Activated CD8-positive, alpha-beta memory T cell treated with anti-CD3 and anti-CD28 coated beads, Interleukin-2, amount 10 ng/mL, durations not matched to agents 7 days and 5 days (primary cell): ENCODE measurements around the gene ZFAND5. TPM values are rescaled to one million over a fixed set of nuclear protein-coding genes. Genes with fewer than 3 reads are reported as not detected.
A peak's percentile ranks its signal among the peaks of the same experiment; 100 is the strongest.

ENCODE experiments used
- ATAC-seq: fragments of 150-1000 bp; cut with Tn5 transposase; one replicate; pipeline ENCODE4 v1.10.0; 2021; ENCODE audit warnings: moderate library complexity
- CTCF ChIA-PET: fragments of 350-600 bp; sonication (Branson Sonifier 250); formaldehyde crosslinking; loops from one replicate; lab custom pipeline; 2021; ENCODE audit warnings: antibody characterized with exemption; lab: Charles Lee
- DNase-seq: peaks from one replicate; pipeline ENCODE4 v3.0.0-alpha.2; 2020
- H3K27ac Mint-ChIP-seq: one replicate; pipeline ENCODE4 v1.8.0; 2021; ENCODE audit warnings: mild to moderate bottlenecking, mixed read lengths
- H3K27me3 Mint-ChIP-seq: one replicate; pipeline ENCODE4 v1.8.0; 2021; ENCODE audit warnings: mixed read lengths
- H3K36me3 Mint-ChIP-seq: one replicate; pipeline ENCODE4 v1.8.0; 2021; ENCODE audit warnings: mild to moderate bottlenecking, mixed read lengths
- H3K4me1 Mint-ChIP-seq: one replicate; pipeline ENCODE4 v1.8.0; 2021; ENCODE audit warnings: mixed read lengths
- H3K4me3 Mint-ChIP-seq: one replicate; pipeline ENCODE4 v1.8.0; 2021; ENCODE audit warnings: mild to moderate bottlenecking, moderate library complexity, mixed read lengths
- H3K9me3 Mint-ChIP-seq: one replicate; pipeline ENCODE4 v1.8.0; 2022; ENCODE audit warnings: low read depth, mixed read lengths
- total RNA-seq, 2 experiments: library from RNA; stranded (reverse); gene quantifications; one replicate each; pipeline ENCODE4 v1.2.3, GENCODE V29; 2021

Gene ZFAND5
- total RNA-seq, 2 experiments from 2014 or later = 71.7 to 112 TPM

GRCh38 chr9:72384710-72385485 is 19.9 kb upstream of the ZFAND5 start:
- Mint-ChIP-seq H3K36me3 (peaks cover 2% of the 10 kb centered on the region), H3K27me3 (peaks cover 2% of the 10 kb centered on the region), H3K4me3 (no peak overlapping the region), H3K4me1 (peaks cover 16% of the 10 kb centered on the region), H3K27ac (no peak overlapping the region), H3K9me3 (no peaks in the 10 kb centered on the region)
- ATAC-seq (no peak), DNase-seq (no peak)
- CTCF ChIA-PET = no interaction called here

- CTCF ChIA-PET = interaction anchor here (0.7 kb wide), 1 partner anchor 97 kb away, joined by 3 read pairs; no protein-coding TSS in a partner anchor
- H3K9me3 Mint-ChIP-seq = no peaks in the 10 kb centered on the region
- H3K27me3 Mint-ChIP-seq = peaks cover 4% of the 10 kb centered on the region
- peaks cover 12% of the 10 kb centered on the region for H3K4me1 Mint-ChIP-seq
- no peak overlapping the region for H3K4me3 Mint-ChIP-seq
- no peak for DNase-seq
- no peaks in the 10 kb centered on the region for H3K36me3 Mint-ChIP-seq
- no peak for ATAC-seq
- no peak overlapping the region for H3K27ac Mint-ChIP-seq
These were observed 19.1 kb upstream of the ZFAND5 start for GRCh38 chr9:72383978-72384709.

DNA sequence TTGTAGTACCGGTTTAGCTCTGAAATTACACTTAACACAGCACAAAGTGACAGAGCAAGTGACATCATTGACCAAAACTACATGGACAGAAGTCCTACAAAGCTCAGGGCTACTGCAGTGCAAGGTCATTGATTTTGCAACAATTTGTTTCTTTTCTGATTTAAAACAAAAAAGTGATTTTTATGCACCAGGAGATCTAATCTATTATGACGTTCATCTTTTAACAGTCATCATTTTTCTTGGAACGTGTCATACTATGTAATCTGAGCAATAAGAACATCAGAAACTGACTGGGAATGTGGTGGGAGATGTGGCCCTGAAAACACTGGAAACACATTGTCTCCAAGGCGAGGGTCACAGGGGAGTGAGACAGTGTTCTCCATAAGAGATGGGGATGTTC is 17.4 kb upstream of the ZFAND5 start:
- Mint-ChIP-seq H3K27me3 (peaks cover 5% of the 10 kb centered on the region), H3K4me3 (no peak overlapping the region), H3K4me1 (peaks cover 2% of the 10 kb centered on the region), H3K36me3 (no peaks in the 10 kb centered on the region), H3K27ac (no peak overlapping the region), H3K9me3 (no peaks in the 10 kb centered on the region)
- DNase-seq = no peak
- CTCF ChIA-PET = interaction anchor here (1.5 kb wide), 1 partner anchor 101 kb away, joined by 4 read pairs; no protein-coding TSS in a partner anchor
- no peak for ATAC-seq

GRCh38 chr9:72377041-72377440 is 12.0 kb upstream of the ZFAND5 start:
- H3K27ac Mint-ChIP-seq = no peak overlapping the region
- H3K27me3 Mint-ChIP-seq = peaks cover 5% of the 10 kb centered on the region
- H3K4me3 Mint-ChIP-seq = no peak overlapping the region
- CTCF ChIA-PET = no interaction called here
- DNase-seq (no peak), ATAC-seq (no peak)
- no peaks in the 10 kb centered on the region for H3K4me1 Mint-ChIP-seq
- H3K36me3 Mint-ChIP-seq = no peaks in the 10 kb centered on the region
- H3K9me3 Mint-ChIP-seq = no peaks in the 10 kb centered on the region

DNA sequence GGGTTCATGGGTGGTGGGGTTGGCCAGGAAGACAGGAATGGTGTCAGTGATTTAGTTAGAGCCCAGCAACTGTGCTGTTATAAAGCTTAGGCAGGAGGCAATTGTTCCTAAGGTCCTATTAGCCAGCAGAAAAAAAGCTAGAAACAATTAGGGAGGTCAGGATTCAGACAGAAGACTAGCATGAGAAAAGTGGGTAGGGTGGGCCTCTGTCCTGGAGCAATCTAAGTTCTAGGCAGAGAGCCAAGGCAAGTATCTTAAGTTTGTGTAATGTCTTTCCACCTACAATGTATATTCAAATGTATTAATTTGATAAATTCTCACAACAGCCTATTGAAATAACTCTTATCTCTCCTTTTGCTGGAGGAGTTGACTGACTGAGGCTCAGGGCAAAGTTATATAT is 6.1 kb upstream of the ZFAND5 start:
- no peaks in the 10 kb centered on the region for H3K36me3 Mint-ChIP-seq
- H3K9me3 Mint-ChIP-seq = no peaks in the 10 kb centered on the region
- DNase-seq (no peak), ATAC-seq (no peak)
- no peak overlapping the region for H3K27ac Mint-ChIP-seq
- H3K4me3 Mint-ChIP-seq = no peak overlapping the region
- CTCF ChIA-PET = no interaction called here
- H3K27me3 Mint-ChIP-seq = no peaks in the 10 kb centered on the region
- H3K4me1 Mint-ChIP-seq = no peaks in the 10 kb centered on the region

GRCh38 chr9:72365525-72366256 is 683 bp upstream of the ZFAND5 start:
- peak overlapping the region; percentile 98 for H3K27ac Mint-ChIP-seq
- no peaks in the 10 kb centered on the region for H3K27me3 Mint-ChIP-seq
- H3K4me1 Mint-ChIP-seq = peaks cover 32% of the 10 kb centered on the region
- CTCF ChIA-PET = interaction anchor here (1.3 kb wide), 1 partner anchor 78 kb away, joined by 8 read pairs; no protein-coding TSS in a partner anchor
- ATAC-seq (peak; percentile 31), DNase-seq (peak; percentile 76)
- H3K36me3 Mint-ChIP-seq = peaks cover 17% of the 10 kb centered on the region
- H3K4me3 Mint-ChIP-seq = peak overlapping the region; percentile 88
- H3K9me3 Mint-ChIP-seq = no peaks in the 10 kb centered on the region

- peak overlapping the region; percentile 88 for H3K4me3 Mint-ChIP-seq
- H3K4me1 Mint-ChIP-seq = peaks cover 45% of the 10 kb centered on the region
- ATAC-seq (peak; percentile 57), DNase-seq (peak; percentile 81)
- no peaks in the 10 kb centered on the region for H3K27me3 Mint-ChIP-seq
- H3K36me3 Mint-ChIP-seq = peaks cover 30% of the 10 kb centered on the region
- CTCF ChIA-PET = interaction anchor here (0.6 to 2.1 kb wide), 2 partner anchors 79 to 600 kb away, joined by 3 to 9 read pairs; no protein-coding TSS in a partner anchor
- H3K9me3 Mint-ChIP-seq = no peaks in the 10 kb centered on the region
- peak overlapping the region; percentile 93 for H3K27ac Mint-ChIP-seq
These were observed 915 bp downstream of the ZFAND5 start for GRCh38 chr9:72363908-72364678.

GRCh38 chr9:72363236-72363635 is 1.8 kb downstream of the ZFAND5 start:
- Mint-ChIP-seq H3K4me3 (peak overlapping the region; percentile 88), H3K27ac (peak overlapping the region; percentile 93), H3K36me3 (peaks cover 39% of the 10 kb centered on the region), H3K4me1 (peaks cover 54% of the 10 kb centered on the region), H3K9me3 (no peaks in the 10 kb centered on the region), H3K27me3 (no peaks in the 10 kb centered on the region)
- DNase-seq (no peak), ATAC-seq (no peak)
- CTCF ChIA-PET = interaction anchor here (1.3 to 2.1 kb wide), 4 partner anchors 26 to 163 kb away, joined by 3 to 9 read pairs (median 5); no protein-coding TSS in a partner anchor

DNA sequence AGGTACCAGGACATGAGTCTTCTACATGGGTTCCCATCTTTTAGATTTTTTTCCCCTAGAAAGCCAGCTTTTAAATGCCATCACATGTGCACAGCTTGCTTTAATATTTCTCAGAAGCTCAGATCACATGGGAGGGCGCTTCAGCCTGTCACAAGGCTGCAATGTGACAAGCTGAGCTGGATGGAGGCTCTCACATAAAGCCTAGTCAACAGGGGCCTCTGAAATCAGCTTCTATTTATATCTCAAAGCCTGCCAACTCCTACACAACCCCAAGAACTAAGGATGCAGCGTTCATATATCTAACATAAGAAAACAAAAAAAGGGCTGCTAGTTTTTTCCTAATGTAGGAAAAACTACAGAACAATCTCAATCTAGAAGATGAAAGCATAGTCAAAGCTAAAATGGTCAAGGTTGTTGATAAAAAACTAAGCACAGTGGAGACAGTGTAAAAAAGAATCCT is 2.3 kb downstream of the ZFAND5 start:
- Mint-ChIP-seq H3K27me3 (no peaks in the 10 kb centered on the region), H3K4me3 (peak overlapping the region; percentile 88), H3K4me1 (peaks cover 57% of the 10 kb centered on the region), H3K27ac (peak overlapping the region; percentile 93), H3K9me3 (no peaks in the 10 kb centered on the region), H3K36me3 (peaks cover 42% of the 10 kb centered on the region)
- peak; percentile 18 for ATAC-seq
- peak; percentile 74 for DNase-seq
- CTCF ChIA-PET = interaction anchor here (1.3 to 2.1 kb wide), 4 partner anchors 26 to 164 kb away, joined by 3 to 9 read pairs (median 5); no protein-coding TSS in a partner anchor

DNA sequence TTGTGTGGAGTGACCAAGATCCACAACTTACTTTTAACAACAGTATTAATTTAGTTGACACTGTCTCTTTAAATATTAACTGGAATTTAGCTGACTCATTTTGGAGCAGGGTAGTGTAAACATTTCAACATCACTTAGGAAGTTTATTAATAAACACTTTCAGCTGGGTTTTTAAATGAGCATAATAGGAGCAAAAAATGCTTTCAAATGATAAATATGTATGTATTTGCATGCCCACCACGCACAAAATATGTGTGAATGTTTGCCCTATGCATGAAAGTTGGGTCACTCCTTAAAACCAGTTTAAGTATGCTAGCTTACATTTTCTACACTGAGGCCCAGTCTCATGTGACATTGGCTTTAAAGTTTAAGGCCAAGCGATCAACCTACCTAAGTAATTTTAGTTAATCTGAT is 2.9 kb downstream of the ZFAND5 start:
- ATAC-seq = no peak
- no peaks in the 10 kb centered on the region for H3K27me3 Mint-ChIP-seq
- CTCF ChIA-PET = interaction anchor here (0.9 to 2.1 kb wide), 5 partner anchors 27 to 164 kb away, joined by 3 to 9 read pairs (median 3); no protein-coding TSS in a partner anchor

GRCh38 chr9:72361217-72361616 is 3.8 kb downstream of the ZFAND5 start:
- no peak overlapping the region for H3K4me3 Mint-ChIP-seq
- CTCF ChIA-PET = no interaction called here

More for the DNA sequence above, 2.9 kb downstream of the ZFAND5 start:
- peaks cover 48% of the 10 kb centered on the region for H3K36me3 Mint-ChIP-seq
- H3K4me1 Mint-ChIP-seq = peaks cover 59% of the 10 kb centered on the region
- no peaks in the 10 kb centered on the region for H3K9me3 Mint-ChIP-seq
- peak overlapping the region; percentile 88 for H3K4me3 Mint-ChIP-seq
- H3K27ac Mint-ChIP-seq = peak overlapping the region; percentile 93
- no peak for DNase-seq

DNA sequence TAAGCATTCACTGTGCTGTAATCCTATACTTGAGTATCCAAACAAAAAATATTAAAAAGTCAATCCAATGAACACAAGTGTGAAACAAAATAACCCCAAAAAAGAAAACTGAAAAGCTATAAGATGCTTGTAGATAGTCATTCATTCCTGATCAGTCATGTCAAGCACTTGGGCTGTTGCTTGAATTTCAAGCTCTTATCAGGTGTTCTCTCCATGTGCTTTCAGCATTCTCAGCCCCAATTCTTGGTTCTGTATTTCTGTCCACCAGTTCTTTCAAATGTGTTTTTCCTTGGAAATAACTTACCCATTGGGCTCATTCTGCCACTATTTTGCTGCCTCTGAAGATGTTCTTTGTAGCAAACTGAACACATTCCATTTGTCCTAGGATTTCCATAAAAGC is 4.7 kb downstream of the ZFAND5 start:
- no peak for ATAC-seq
- Mint-ChIP-seq H3K4me3 (no peak overlapping the region), H3K36me3 (peaks cover 64% of the 10 kb centered on the region), H3K27me3 (no peaks in the 10 kb centered on the region), H3K9me3 (no peaks in the 10 kb centered on the region), H3K27ac (no peak overlapping the region), H3K4me1 (peaks cover 58% of the 10 kb centered on the region)
- CTCF ChIA-PET = interaction anchor here (1.2 kb wide), 1 partner anchor 80 kb away, joined by 3 read pairs; no protein-coding TSS in a partner anchor
- DNase-seq = no peak

More at GRCh38 chr9:72361217-72361616, 3.8 kb downstream of the ZFAND5 start:
- Mint-ChIP-seq H3K4me1 (peaks cover 64% of the 10 kb centered on the region), H3K36me3 (peaks cover 56% of the 10 kb centered on the region), H3K9me3 (no peaks in the 10 kb centered on the region), H3K27me3 (no peaks in the 10 kb centered on the region), H3K27ac (no peak overlapping the region)
- no peak for DNase-seq
- ATAC-seq = no peak
